MG63 (cell line): ENCODE data around the gene ABL2. TPM values are rescaled to one million over a fixed set of nuclear protein-coding genes. Genes with fewer than 3 reads are reported as not detected.
A peak's percentile ranks its signal among the peaks of the same experiment; 100 is the strongest.

ENCODE experiments used
- DNase-seq: peaks from one replicate; pipeline ENCODE4 v3.0.0-alpha.2; 2020
- H3K27me3 ChIP-seq: fragments of 250-450 bp; sonication (Bioruptor Pico); 2 replicates; pipeline ENCODE4 v1.5.1; 2020; ENCODE audit warnings: mild to moderate bottlenecking, moderate library complexity
- H3K36me3 ChIP-seq: fragments of 250-450 bp; sonication (Bioruptor Pico); 2 replicates; pipeline ENCODE4 v1.5.1; 2020; ENCODE audit warnings: mild to moderate bottlenecking, moderate library complexity
- H3K4me3 ChIP-seq: fragments of 250-450 bp; sonication (Bioruptor Pico); 2 replicates; pipeline ENCODE4 v1.5.1; 2020; ENCODE audit warnings: mild to moderate bottlenecking, moderate library complexity
- H3K9me3 ChIP-seq: fragments of 250-450 bp; sonication (Bioruptor Pico); 2 replicates; pipeline ENCODE4 v1.5.1; 2020; ENCODE audit warnings: mild to moderate bottlenecking, moderate library complexity
- total RNA-seq: library from RNA; depleted of rRNA; stranded (reverse); fragments of >200 nt; shearing (Covaris generic); gene quantifications from 2 replicates; pipeline ENCODE4 v1.2.3, GENCODE V29; 2014; ENCODE audit warnings: low replicate concordance

Gene ABL2
- total RNA-seq, 1 experiment from 2014 or later: 31.3 TPM

DNA sequence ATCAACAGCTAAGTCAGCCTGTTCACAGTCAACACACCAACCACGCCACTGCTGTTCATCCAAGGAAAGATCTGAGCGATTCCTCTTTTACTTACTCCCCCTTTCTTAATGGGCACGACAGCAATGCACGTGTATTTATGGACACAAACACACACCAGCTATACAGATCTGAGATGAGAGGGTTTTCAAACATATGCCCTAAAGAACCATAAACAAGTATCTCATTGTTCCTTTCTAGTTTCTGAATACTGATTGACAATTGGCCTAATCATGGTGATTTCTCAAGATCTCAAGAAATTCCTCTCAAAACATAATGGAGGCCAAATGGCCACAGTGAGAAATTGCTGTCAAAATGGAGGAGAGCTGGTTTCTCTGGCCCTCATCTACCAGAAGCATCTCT lies 129.6 kb downstream of the ABL2 start:
- Histone ChIP-seq H3K4me3 (no peak overlapping the region), H3K36me3 (peaks cover 95% of the 10 kb centered on the region), H3K9me3 (no peaks in the 10 kb centered on the region), H3K27me3 (no peaks in the 10 kb centered on the region)
- no peak for DNase-seq

DNA sequence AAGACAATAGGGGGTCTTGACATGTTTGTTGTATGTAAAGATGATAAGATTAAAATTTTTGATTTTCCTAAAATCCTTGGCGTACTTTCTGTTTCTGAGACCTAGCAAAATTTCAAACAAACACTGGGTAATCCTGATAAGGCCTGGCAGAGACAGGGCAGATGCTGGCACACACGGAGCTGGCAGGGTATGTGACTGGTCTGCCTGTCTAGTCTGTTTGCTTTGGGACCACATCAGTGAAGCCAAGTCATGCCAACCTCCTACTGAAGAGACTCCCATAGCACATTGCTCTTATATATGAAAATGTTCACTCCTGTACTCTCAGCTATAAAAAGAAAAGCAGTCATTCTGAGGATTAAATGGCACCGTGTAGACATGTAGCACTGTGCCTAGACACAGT lies 133.6 kb downstream of the ABL2 start:
- H3K9me3 ChIP-seq: no peaks in the 10 kb centered on the region
- H3K27me3 ChIP-seq: no peaks in the 10 kb centered on the region
- H3K4me3 ChIP-seq: no peak overlapping the region
- no peak for DNase-seq
- peaks cover 98% of the 10 kb centered on the region for H3K36me3 ChIP-seq

DNA sequence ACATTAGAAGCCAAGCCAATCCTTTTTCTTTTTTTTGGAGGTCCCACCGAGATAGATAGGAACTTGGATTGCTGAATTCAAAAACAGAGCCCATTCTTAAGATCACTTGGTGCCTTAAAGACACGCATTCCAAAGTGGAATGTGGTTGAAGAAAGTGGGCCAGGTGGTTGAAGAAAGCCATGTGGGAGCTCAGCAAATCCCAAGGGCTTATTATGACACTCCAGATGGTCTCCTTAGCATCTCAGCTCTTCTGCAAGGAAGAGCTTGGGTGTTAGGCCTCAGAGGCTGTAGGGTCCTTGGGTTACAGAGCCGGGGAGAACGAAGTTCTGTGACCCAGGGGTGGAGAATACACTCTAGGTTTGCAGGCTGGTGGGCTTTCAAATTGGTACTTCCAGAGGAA lies 134.1 kb downstream of the ABL2 start:
- no peak for DNase-seq
- no peaks in the 10 kb centered on the region for H3K9me3 ChIP-seq
- no peak overlapping the region for H3K4me3 ChIP-seq
- peaks cover 98% of the 10 kb centered on the region for H3K36me3 ChIP-seq
- H3K27me3 ChIP-seq: no peaks in the 10 kb centered on the region

DNA sequence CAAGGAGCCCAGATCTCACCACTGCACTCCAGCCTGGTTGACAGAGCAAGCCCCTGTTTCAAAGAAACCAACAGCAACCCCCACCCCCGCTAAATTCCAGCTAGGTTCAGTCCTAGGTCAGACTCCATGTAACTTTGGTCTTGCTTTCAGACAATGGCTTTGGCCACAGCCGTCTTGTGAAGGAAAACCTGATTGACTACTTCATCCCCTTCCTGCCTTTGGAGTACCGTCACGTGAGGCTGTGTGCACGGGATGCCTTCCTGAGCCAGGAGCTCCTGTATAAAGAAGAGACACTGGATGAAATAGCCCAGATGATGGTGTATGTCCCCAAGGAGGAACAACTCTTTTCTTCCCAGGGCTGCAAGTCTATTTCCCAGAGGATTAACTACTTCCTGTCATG lies 134.7 kb downstream of the ABL2 start:
- H3K9me3 ChIP-seq: no peaks in the 10 kb centered on the region
- H3K27me3 ChIP-seq: no peaks in the 10 kb centered on the region
- H3K36me3 ChIP-seq: peaks cover 96% of the 10 kb centered on the region
- DNase-seq: no peak
- no peak overlapping the region for H3K4me3 ChIP-seq

DNA sequence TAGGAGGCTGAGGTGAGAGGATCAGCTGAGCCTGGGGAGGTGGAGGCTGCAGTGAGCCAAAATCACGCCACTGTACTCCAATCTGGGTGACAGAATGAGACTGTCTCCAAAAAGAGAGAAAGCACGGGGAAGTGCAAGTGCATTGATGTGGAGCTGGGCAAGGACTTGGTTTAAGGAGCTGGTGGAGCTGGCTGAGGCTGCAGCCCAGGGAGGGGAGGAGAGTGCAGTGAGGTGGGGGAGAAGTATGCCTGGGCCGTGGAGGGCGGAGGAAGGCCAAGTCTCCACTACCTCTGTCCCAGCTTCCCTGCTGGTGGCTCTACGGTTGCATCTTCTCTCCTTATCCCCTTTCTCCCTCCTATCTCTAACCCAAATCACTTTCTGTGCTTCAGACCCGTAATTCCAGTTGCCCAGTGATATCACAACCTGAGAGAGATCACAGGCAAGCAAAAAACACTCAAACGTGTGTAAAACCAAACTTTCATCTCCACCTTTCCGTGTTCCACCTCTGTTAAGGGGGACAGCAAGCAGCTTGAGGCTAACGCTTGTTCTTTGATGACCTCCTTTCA lies 136.5 kb downstream of the ABL2 start:
- Histone ChIP-seq H3K9me3 (no peaks in the 10 kb centered on the region), H3K36me3 (peaks cover 96% of the 10 kb centered on the region), H3K27me3 (no peaks in the 10 kb centered on the region), H3K4me3 (no peak overlapping the region)
- no peak for DNase-seq

DNA sequence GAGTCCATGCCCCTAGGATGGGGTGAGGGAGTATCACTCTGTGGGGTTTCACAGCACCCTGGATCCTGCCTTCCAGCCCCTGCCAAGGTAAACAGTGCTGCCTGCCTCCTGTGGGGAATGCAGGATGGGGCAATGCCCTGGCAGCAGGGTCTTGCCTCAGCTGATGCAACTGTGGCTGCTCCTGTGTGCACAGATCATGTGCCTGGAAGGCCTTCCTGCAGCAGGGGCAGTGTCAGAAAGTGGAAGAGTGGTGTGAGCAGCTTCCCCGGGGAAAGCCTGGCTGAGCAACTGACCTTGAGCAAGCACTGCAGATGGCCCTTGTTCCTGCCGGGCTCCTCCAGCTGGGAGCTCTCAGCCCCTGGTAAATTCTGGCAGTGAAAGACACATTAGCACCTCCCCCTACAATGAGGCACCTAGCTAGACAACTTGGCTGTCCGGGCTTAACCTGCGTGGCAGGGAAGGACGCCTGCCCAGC lies 137.7 kb downstream of the ABL2 start:
- peaks cover 94% of the 10 kb centered on the region for H3K36me3 ChIP-seq
- DNase-seq: peak; percentile 61
- H3K9me3 ChIP-seq: no peaks in the 10 kb centered on the region
- H3K4me3 ChIP-seq: no peak overlapping the region
- H3K27me3 ChIP-seq: no peaks in the 10 kb centered on the region

DNA sequence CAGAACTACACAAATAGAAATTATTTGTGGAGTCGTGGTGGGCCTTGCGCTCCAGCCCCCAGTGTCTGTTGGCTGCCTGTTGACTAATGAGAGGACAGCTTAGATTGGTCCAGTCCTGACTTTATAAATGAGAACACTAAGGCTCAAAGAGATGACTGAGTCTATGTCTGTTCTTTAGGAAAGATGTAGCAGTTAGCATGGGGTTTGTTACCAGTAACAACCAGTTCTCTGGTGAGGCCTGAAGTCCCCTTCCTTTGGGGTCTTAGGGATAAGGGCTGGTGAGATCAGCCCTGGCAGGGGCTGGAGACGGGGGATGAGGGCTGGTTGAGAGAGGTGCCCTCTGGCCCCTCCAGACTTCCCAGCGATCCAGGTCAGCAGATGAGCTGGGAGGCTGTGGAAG lies 138.6 kb downstream of the ABL2 start:
- Histone ChIP-seq H3K9me3 (no peaks in the 10 kb centered on the region), H3K36me3 (peaks cover 92% of the 10 kb centered on the region), H3K4me3 (no peak overlapping the region), H3K27me3 (no peaks in the 10 kb centered on the region)
- no peak for DNase-seq

DNA sequence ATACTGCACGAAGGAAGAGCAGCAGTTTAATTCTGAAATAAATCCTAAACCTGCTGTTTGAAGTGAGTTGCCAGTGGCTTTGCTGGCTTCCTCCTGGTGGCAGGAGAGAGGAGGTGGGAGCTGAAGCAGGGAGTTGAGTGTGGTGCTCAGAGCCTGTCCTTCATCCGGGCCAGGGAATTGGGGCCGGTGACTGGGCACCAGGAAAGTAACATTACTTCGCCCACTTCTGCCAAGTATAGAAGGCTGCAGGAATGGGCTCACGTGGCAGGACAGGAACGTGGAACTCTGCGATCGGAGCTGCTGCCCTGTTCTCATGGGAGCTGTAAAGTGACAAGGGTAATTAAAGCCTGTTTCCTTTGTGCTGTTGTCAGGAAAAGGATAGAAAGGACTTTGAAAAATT lies 139.0 kb downstream of the ABL2 start:
- H3K27me3 ChIP-seq: no peaks in the 10 kb centered on the region
- H3K9me3 ChIP-seq: no peaks in the 10 kb centered on the region
- no peak overlapping the region for H3K4me3 ChIP-seq
- no peak for DNase-seq
- H3K36me3 ChIP-seq: peaks cover 92% of the 10 kb centered on the region

DNA sequence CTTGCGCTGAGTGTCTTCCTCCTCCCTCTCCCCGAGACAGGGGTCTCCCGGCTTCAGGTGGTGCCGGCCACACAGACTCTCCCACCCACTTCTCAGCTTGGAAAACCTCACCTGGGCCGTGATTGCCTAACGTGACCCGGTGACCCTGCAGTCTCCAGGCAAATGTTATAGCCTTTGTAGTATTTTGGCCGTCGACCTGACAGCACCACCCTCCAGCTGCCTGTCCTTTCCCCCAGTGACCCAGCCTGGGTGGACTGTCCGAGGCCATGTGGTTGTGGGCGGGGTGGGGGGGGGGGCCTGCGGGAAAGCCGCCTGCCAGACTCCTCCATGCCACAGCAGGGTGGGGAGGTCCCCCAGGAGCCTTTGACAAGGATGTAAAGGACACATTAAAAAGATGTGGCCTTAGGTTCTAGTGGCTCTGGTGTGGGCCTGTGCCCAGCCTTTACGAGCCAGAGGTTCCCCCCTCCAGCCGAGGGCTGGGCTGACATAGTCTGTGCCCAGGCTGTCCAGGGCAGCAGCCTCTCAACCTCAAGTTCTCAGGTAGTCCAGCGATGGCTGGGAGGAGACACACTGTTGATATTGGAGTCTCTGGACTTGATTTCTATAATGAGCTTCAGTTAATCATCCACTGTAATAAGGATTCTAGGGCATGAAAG lies 139.5 kb downstream of the ABL2 start:
- no peak for DNase-seq
- H3K36me3 ChIP-seq: peaks cover 90% of the 10 kb centered on the region
- no peak overlapping the region for H3K4me3 ChIP-seq
- no peaks in the 10 kb centered on the region for H3K9me3 ChIP-seq
- no peaks in the 10 kb centered on the region for H3K27me3 ChIP-seq

DNA sequence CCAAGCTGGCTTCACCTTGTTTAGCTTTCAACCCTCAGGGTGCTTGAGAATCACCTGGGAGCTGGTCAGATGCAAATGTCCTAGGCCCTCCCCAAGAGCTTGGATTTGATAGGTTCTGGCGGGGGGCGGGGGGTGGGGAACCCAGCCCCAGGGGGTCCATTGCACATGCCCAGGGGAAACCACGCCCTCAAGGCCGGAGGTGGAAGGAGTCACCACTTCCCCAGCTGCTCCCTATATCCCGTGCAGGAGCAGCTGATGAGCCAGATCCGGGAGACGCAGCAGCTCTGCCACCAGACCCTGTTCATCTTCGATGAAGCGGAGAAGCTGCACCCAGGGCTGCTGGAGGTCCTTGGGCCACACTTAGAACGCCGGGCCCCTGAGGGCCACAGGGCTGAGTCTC lies 141.8 kb downstream of the ABL2 start:
- H3K27me3 ChIP-seq: no peaks in the 10 kb centered on the region
- DNase-seq: no peak
- no peak overlapping the region for H3K4me3 ChIP-seq
- no peaks in the 10 kb centered on the region for H3K9me3 ChIP-seq
- peaks cover 82% of the 10 kb centered on the region for H3K36me3 ChIP-seq

DNA sequence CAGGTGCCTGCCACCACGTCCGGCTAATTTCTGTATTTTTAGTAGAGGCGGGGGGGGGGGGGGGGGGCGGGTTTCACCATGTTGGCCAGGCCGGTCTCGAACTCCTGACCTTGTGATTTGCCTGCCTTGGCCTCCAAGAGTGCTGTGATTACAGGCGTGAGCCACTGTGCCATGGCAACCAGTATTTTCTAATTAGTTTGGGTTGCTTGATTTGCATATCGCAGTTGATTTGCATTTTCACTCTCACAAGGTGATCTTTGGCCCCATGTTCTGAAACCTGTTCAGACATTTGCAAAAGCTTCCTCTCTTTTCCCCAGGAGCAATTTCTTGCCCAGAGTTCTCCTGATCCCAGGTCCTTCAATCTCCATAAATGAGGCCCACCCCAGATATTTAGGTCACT lies 145.9 kb downstream of the ABL2 start:
- DNase-seq: no peak
- no peaks in the 10 kb centered on the region for H3K9me3 ChIP-seq
- H3K4me3 ChIP-seq: peak overlapping the region; percentile 82; the same call in 1 of the 2 replicates
- H3K36me3 ChIP-seq: peaks cover 43% of the 10 kb centered on the region
- H3K27me3 ChIP-seq: no peaks in the 10 kb centered on the region

DNA sequence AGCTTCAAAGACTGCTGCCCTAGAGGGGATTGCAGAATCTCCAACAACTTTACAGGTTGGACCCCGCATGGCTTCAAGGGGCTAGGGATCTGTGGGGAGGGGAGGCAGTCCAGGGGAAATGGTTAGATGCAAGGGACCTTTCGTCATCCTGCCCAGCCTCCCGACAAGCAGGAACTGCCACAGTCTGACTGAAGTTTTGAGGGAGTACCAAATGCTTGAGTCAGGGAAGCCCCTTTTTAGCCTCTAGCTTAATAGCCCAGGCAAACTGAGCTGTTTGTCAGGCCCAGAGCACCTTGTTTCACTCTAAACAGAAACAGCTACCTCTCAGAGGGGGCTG lies 146.5 kb downstream of the ABL2 start:
- DNase-seq: peak; percentile 26
- Histone ChIP-seq H3K36me3 (peaks cover 37% of the 10 kb centered on the region), H3K4me3 (peak overlapping the region; percentile 82), H3K27me3 (no peaks in the 10 kb centered on the region), H3K9me3 (no peaks in the 10 kb centered on the region)

DNA sequence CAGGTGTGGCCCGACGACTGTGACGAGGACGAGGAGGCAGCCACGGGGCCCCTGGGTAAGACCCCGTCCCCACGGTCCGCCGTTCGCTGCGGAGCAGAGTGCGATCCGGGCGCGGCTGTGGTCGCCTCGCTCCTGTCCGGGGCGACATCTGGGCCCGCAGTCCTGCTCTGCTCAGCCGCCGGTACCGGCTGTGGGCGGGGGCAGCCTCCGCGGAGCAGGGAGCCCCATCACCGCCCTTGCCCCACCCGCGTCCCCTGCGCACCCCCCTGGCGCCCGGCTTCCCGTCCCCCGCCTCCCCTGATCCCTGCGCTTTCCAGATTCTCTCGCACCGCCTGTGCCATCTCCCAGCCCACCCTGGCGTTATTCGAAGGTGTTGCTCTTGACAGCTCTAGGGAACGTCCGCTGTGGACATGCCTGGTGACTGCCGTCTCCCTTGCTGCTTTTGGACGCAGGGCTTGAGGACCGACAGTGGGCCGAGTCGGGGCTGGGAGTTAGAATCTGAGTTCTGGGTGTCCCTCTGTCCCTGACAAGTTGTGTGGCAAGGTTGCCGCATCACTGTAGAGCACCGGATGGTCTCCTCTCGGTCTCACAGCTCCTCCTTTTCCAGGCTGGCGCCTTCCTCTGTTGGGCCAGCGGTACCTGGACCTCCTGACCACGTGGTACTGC lies 147.0 kb downstream of the ABL2 start:
- peak overlapping the region; percentile 82 for H3K4me3 ChIP-seq
- no peaks in the 10 kb centered on the region for H3K9me3 ChIP-seq
- H3K27me3 ChIP-seq: no peaks in the 10 kb centered on the region
- DNase-seq: peak; percentile 58
- peaks cover 33% of the 10 kb centered on the region for H3K36me3 ChIP-seq

DNA sequence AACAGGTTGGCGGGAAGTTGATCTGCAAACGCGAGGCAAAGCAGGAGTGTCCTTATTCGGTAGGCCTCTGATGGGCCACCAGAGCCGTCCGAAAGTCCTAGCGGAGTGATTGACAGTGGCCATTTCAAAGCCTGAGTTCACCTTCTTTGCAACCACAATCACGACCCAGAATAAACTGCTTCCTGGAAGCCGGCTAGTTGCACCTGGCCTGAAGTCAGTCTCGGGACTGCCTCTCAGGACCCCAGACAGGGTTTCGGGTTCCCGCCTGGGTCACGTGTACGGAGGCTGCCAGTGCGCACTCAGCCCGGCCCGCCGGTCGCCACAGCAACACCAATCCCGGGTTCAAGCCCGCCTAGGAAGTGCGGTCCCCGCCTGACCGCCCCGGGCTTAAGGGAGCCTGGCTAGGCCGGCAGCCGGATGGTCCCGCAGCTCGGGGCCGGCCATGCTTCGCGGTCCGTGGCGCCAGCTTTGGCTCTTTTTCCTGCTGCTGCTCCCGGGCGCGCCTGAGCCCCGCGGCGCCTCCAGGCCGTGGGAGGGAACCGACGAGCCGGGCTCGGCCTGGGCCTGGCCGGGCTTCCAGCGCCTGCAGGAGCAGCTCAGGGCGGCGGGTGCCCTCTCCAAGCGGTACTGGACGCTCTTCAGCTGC lies 147.7 kb downstream of the ABL2 start, which contains the start of gene TOR3A:
Gene TOR3A, plus strand, starts transcription at position 384 of the 646 bp plus-strand sequence. Its CDS starts 59 bp downstream, at position 443.
- Histone ChIP-seq H3K9me3 (no peaks in the 10 kb centered on the region), H3K27me3 (no peaks in the 10 kb centered on the region)

DNA sequence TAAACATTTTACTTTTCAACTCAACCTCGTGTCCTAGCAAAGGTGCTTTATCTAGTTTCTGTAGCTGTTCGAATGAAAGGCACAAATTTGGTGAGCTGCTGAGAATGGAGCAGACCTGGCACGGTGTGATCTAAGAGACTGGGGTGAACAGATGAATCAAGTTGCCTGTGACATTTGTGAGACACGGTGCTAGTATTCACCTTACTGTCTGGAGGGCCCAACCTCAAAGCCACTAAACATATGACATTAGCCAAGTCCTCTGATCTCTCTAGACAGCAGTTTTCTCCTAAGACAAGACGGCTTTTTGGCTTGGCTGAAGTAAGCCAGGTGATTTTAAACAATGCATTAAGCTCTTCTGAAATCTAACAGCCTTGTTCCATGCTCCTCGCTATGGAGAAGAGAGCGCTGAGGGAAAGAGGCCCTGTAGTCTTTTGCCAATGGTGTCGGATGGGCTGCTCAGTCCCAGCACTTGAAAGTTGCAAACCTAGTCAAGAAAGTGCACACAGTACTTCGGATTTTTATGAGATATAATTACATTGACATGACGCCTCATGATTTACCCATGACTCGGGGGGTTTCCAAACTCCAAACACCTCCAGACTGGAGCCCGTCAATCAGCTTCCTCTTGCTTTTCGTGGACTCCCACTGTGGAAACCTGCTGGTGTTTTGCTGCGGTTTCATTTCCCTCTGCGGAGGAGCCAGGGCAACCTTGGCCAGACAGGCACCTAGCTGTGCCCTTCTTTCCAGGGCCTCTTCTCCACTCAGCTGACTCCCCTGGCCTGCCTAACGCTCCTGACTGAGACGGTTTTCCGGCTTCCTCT lies 148.4 kb downstream of the ABL2 start:
- no peaks in the 10 kb centered on the region for H3K27me3 ChIP-seq
- peak overlapping the region; percentile 82 for H3K4me3 ChIP-seq
- no peaks in the 10 kb centered on the region for H3K9me3 ChIP-seq
- peaks cover 23% of the 10 kb centered on the region for H3K36me3 ChIP-seq
- DNase-seq: no peak

More for the DNA sequence above, 147.7 kb downstream of the ABL2 start, which contains the start of gene TOR3A:
- H3K36me3 ChIP-seq: peaks cover 28% of the 10 kb centered on the region
- H3K4me3 ChIP-seq: peak within 1 kb of the TSS; percentile 82
- peak; percentile 97 for DNase-seq

DNA sequence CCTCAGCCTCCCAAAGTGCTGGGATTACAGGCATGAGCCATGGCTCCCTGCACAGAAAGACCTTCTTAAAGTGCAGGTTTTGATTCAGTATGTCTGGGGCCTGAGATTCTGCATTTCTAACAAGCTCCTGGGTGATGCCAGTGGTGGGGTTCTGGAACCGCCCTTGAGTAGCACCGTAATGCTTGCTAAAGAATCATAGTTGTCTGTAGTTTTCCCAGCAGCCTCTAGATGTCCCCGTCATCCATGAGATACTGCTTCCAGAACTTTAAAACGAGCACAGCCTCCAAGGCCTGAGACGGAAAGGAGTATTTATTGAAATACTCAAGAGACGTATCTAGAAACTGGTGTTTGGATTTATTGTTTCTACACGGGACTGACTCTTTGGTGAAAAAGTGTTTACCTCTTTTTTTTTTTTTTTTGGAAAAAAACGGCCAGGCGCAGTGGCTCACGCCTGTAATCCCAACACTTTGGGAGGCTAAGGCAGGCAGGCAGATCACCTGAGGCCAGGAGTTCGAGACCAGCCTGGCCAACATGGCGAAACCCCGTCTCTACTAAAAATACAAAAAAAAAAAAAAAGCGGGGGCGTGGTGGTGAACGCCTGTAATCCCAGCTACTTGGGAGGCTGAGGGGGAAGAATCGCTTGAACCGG lies 150.2 kb downstream of the ABL2 start:
- peaks cover 11% of the 10 kb centered on the region for H3K36me3 ChIP-seq
- no peaks in the 10 kb centered on the region for H3K9me3 ChIP-seq
- H3K27me3 ChIP-seq: no peaks in the 10 kb centered on the region
- peak; percentile 41 for DNase-seq
- H3K4me3 ChIP-seq: no peak overlapping the region
